HCT116 (cell line): ENCODE data around the gene METTL2B. TPM values are rescaled to one million over a fixed set of nuclear protein-coding genes. Genes with fewer than 3 reads are reported as not detected.
A peak's percentile ranks its signal among the peaks of the same experiment; 100 is the strongest.
"Not testable (repeated sequence)": the region's sequence is repeated elsewhere in the genome, so short reads cannot be mapped to it uniquely, and the experiment has no call there.

Source experiments
- ATAC-seq: fragments of 200-7000 bp; cut with Tn5 transposase; 2 replicates; pipeline ENCODE4 v1.9.1; 2020; ENCODE audit warnings: mild to moderate bottlenecking, moderate library complexity
- BruUV-seq: library from RNA; stranded (reverse); fragments of 400-500 nt; replicated peaks from 2 replicates; lab custom pipeline; 2021; lab: Mats Ljungman, UMichigan
- CTCF ChIA-PET: fragments of 300-600 bp; sonication (Branson Sonifier 250); formaldehyde crosslinking; loops from one replicate; lab custom pipeline; 2021; ENCODE audit warnings: antibody characterized with exemption; lab: Charles Lee
- POLR2A ChIA-PET: fragments of 300-600, 350-600 bp; sonication (Branson Sonifier 250); formaldehyde crosslinking; loops from one replicate; lab custom pipeline; 2021; ENCODE audit warnings: antibody characterized with exemption; lab: Charles Lee
- RAD21 ChIA-PET, 2 experiments: fragments of 300-600 bp; sonication (Branson Sonifier 250); formaldehyde crosslinking; loops; one replicate each; lab custom pipeline; 2023; ENCODE audit warnings: low total read pairs in 2 of 2; ENCODE audit not compliant: uncharacterized antibody in 2 of 2, unreplicated experiment in 2 of 2, low non-redundant PET in 1 of 2; lab: Charles Lee
- DNase-seq: peaks from one replicate; pipeline ENCODE4 v3.0.0-alpha.2; 2010; ENCODE audit warnings: low read depth, low spot score
- H2AFZ ChIP-seq: fragments of 200-600 bp; shearing (Covaris generic), sonication (generic); 2 replicates; pipeline ENCODE4 v1.6.1; 2017; ENCODE audit warnings: low read depth, mixed run types, mixed read lengths, antibody characterized with exemption, low read length; ENCODE audit not compliant: poor library complexity, severe bottlenecking
- H3K27ac ChIP-seq: 2 replicates; pipeline ENCODE4 v1.5.1; 2012; ENCODE audit warnings: low read depth, low read length
- H3K27me3 ChIP-seq: fragments of 200-600 bp; sonication (generic); 2 replicates; pipeline ENCODE4 v1.6.1; 2016; ENCODE audit warnings: mixed run types, low read length, mixed read lengths; ENCODE audit not compliant: insufficient read depth
- H3K36me3 ChIP-seq, 2 experiments: fragments of 200-500 bp in 1 of 2; fragments of 200-600 bp in 1 of 2; sonication (Bioruptor generic) in 1 of 2; sonication (generic) in 1 of 2; 2 replicates each; pipeline versions ENCODE4 v1.5.1 to v1.6.1; 2014 to 2016; ENCODE audit warnings: low read length in 2 of 2, inconsistent platforms in 1 of 2, mixed read lengths in 1 of 2, mixed run types in 1 of 2; ENCODE audit not compliant: insufficient read depth in 2 of 2, control insufficient read depth in 1 of 2
- H3K4me1 ChIP-seq, 2 experiments: fragments of 200-600 bp in 1 of 2; sonication (generic) in 1 of 2; 2 replicates each; pipeline versions ENCODE4 v1.5.1 to v1.6.1; 2012 to 2017; ENCODE audit warnings: low read length in 2 of 2, inconsistent platforms in 1 of 2, mild to moderate bottlenecking in 1 of 2, mixed read lengths in 1 of 2, mixed run types in 1 of 2, moderate library complexity in 1 of 2; ENCODE audit not compliant: insufficient read depth in 2 of 2, control insufficient read depth in 1 of 2
- H3K4me2 ChIP-seq: fragments of 200-600 bp; sonication (generic); 2 replicates; pipeline ENCODE4 v1.6.1; 2017; ENCODE audit warnings: mixed run types, low read length, mixed read lengths
- H3K4me3 ChIP-seq, 2 experiments: fragments of 200-600 bp in 1 of 2; sonication (generic) in 1 of 2; replicated peaks in 1 of 2; 2 replicates each; pipeline ENCODE4 v1.5.1; 2011 to 2016; ENCODE audit warnings: low read length in 2 of 2, control low read depth in 1 of 2, low read depth in 1 of 2, mild to moderate bottlenecking in 1 of 2, mixed read lengths in 1 of 2, mixed run types in 1 of 2
- H3K79me2 ChIP-seq: fragments of 200-600 bp; sonication (generic); 2 replicates; pipeline ENCODE4 v1.6.1; 2017; ENCODE audit warnings: mild to moderate bottlenecking, mixed run types, low read length, moderate library complexity, mixed read lengths; ENCODE audit not compliant: insufficient read depth
- H3K9ac ChIP-seq: fragments of 200-600 bp; sonication (generic); 2 replicates; pipeline ENCODE4 v1.6.1; 2016; ENCODE audit warnings: low read length, mixed read lengths
- H3K9me2 ChIP-seq: fragments of 200-600 bp; sonication (generic), shearing (Covaris generic); 2 replicates; pipeline ENCODE4 v1.6.1; 2017; ENCODE audit warnings: mixed run types, mild to moderate bottlenecking, moderate library complexity; ENCODE audit not compliant: insufficient read depth
- H3K9me3 ChIP-seq, 2 experiments: fragments of 200-500 bp in 1 of 2; fragments of 200-600 bp in 1 of 2; sonication (Bioruptor generic) in 1 of 2; sonication (generic) in 1 of 2; 2 replicates each; pipeline ENCODE4 v1.6.1; 2014 to 2017; ENCODE audit warnings: low read length in 2 of 2, mixed read lengths in 2 of 2, inconsistent platforms in 1 of 2, low read depth in 1 of 2, mild to moderate bottlenecking in 1 of 2, mixed run types in 1 of 2, moderate library complexity in 1 of 2; ENCODE audit not compliant: control insufficient read depth in 1 of 2, insufficient read depth in 1 of 2
- H4K20me1 ChIP-seq: fragments of 200-600 bp; sonication (generic), shearing (Covaris generic); 2 replicates; pipeline ENCODE4 v1.6.1; 2017; ENCODE audit warnings: mixed run types, mild to moderate bottlenecking, moderate library complexity; ENCODE audit not compliant: insufficient read depth
- CBX3 ChIP-seq: IDR thresholded peaks from 2 replicates; pipeline ENCODE4 v1.6.1; 2012; ENCODE audit warnings: low read depth
- CTCF ChIP-seq, 3 experiments: fragments of 200-600 bp in 1 of 3; sonication (generic) in 1 of 3; IDR thresholded peaks in 2 of 3; conservative IDR thresholded peaks in 1 of 3; 2 replicates each; pipeline ENCODE4 v1.5.1; 2012 to 2017; ENCODE audit warnings: low read depth in 2 of 3, low read length in 2 of 3, antibody characterized with exemption in 1 of 3, borderline replicate concordance in 1 of 3, control low read depth in 1 of 3, mild to moderate bottlenecking in 1 of 3, mixed read lengths in 1 of 3, mixed run types in 1 of 3, moderate library complexity in 1 of 3; ENCODE audit not compliant: insufficient read depth in 1 of 3
- EGR1 ChIP-seq: IDR thresholded peaks from 2 replicates; pipeline ENCODE4 v1.6.1; 2012; ENCODE audit warnings: low read depth
- EZH2phosphoT487 ChIP-seq: fragments of 200-600 bp; IDR thresholded peaks from 2 replicates; pipeline ENCODE4 v1.6.1; 2018; ENCODE audit warnings: antibody characterized with exemption, borderline replicate concordance
- RAD21 ChIP-seq: IDR thresholded peaks from 2 replicates; pipeline ENCODE4 v1.6.1; 2012; ENCODE audit warnings: low read depth, mild to moderate bottlenecking
- REST ChIP-seq: IDR thresholded peaks from 2 replicates; pipeline ENCODE4 v1.6.1; 2012; ENCODE audit warnings: low read depth
- SIN3A ChIP-seq: IDR thresholded peaks from 2 replicates; pipeline ENCODE4 v1.6.1; 2012; ENCODE audit warnings: low read depth
- SP1 ChIP-seq: IDR thresholded peaks from 2 replicates; pipeline ENCODE4 v1.6.1; 2012; ENCODE audit warnings: low read depth
- intact Hi-C: fragments of 100-400 bp; cut with micrococcal nuclease; formaldehyde crosslinking; loops from 2 replicates; pipeline ENCODE4 v1.10.0; 2022
- total RNA-seq: library from RNA; stranded (reverse); gene quantifications from one replicate; pipeline ENCODE4 v1.2.1, GENCODE V29; 2021; ENCODE audit not compliant: unreplicated experiment

Gene METTL2B
- total RNA-seq, 1 experiment from 2014 or later, result 45.7 TPM

DNA sequence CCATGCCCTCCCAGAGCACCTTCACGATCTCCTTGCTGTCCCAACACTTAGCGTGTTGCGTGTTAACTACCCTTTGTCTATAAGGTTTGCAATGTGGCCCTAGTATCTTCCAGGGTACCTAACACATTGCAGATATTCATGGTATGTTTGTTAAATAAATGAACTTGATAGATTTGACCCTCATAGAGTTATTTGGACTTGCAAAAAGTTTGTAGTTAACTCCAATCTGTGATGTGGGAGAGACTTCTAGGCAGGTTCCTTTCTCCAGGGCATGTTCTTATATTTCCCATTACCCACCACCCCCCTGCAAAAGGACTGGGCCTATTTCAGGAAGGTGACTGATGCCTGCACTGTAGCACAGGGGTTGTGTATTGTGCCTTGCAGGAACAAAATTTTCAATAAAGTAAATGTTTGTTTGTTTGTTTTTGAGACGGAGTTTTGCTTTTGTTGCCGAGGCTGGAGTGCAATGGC is 20.3 kb upstream of the METTL2B start:
- H3K27me3 ChIP-seq, result 0 out of 2 replicates have a peak, but pooled peaks cover 4% of the 10 kb centered on the region
- H3K36me3 ChIP-seq, result peaks cover 4 to 20% of the 10 kb centered on the region in 2 experiments; a peak in 3 of 4 replicates
- H4K20me1 ChIP-seq, result peaks cover 12% of the 10 kb centered on the region; the same call in 1 of the 2 replicates
- peaks cover 48% of the 10 kb centered on the region for H3K79me2 ChIP-seq
- BruUV-seq, result no TSS peak
- H3K9ac ChIP-seq, result peak overlapping the region; percentile 95
- peak overlapping the region; percentile 83 for H3K4me2 ChIP-seq
- H3K9me2 ChIP-seq, result no peaks in the 10 kb centered on the region
- ChIA-PET POLR2A (interaction anchor here (0.9 kb wide), 1 partner anchor 14 kb away, joined by 4 read pairs; no protein-coding TSS in a partner anchor), CTCF (interaction anchor here (1.5 kb wide), 3 partner anchors 28 to 31 kb away, joined by 3 to 9 read pairs (median 7); no protein-coding TSS in a partner anchor), RAD21 (no interaction called here)
- H3K9me3 ChIP-seq, result no peaks in the 10 kb centered on the region
- H2AFZ ChIP-seq, result no peak overlapping the region
- peak overlapping the region; percentile 83 for H3K27ac ChIP-seq
- peak overlapping the region; percentile 73 to 99 for H3K4me3 ChIP-seq
- ATAC-seq, result peak; percentile 49
- TF ChIP-seq EGR1 (no peak), EZH2phosphoT487 (no peak), REST (no peak), RAD21 (no peak), CTCF (IDR thresholded peaks at IDR 0.05 in 2 of 3, conservative IDR thresholded peaks at IDR 0.05 in 1 of 3; ENCODE audit: borderline replicate concordance in 1 of 3, insufficient read depth in 1 of 3, low read depth in 2 of 3, low read length in 2 of 3) (no peak), SP1 (no peak), CBX3 (no peak), SIN3A (no peak)
- TF ChIP-seq, all 23 proteins: peak for 0
- intact Hi-C loops, result no loop called here
- DNase-seq, result no peak
- peaks cover 11 to 38% of the 10 kb centered on the region in 2 experiments for H3K4me1 ChIP-seq

DNA sequence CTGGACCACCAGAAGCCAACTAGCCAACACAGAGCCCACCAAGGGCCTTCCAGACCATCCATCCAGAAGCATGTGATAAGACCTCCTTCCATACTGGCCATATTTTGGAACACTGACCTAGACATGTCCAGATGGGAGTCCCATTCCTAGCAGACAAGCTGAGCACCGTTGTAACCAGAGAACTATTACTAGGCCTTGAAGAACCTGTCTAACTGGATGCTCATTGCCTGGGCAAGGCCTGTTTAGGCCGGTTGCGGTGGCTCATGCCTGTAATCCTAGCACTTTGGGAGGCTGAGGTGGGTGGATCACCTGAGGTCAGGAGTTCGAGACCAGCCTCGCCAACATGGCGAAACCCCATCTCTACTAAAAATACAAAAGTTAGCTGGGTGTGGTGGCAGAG is 19.2 kb upstream of the METTL2B start:
- peaks cover 4 to 20% of the 10 kb centered on the region in 2 experiments; a peak in 3 of 4 replicates for H3K36me3 ChIP-seq
- H3K27me3 ChIP-seq, H3K9ac ChIP-seq, intact Hi-C loops, H3K9me2 ChIP-seq, BruUV-seq, H3K9me3 ChIP-seq, DNase-seq, H3K27ac ChIP-seq, CTCF ChIA-PET, H2AFZ ChIP-seq, ATAC-seq, RAD21 ChIA-PET, POLR2A ChIA-PET: not testable (repeated sequence)
- peak overlapping the region in 1 of 2 experiments; percentile 99; a peak in 2 of 4 replicates for H3K4me3 ChIP-seq
- peak overlapping the region; percentile 83 for H3K4me2 ChIP-seq
- peaks cover 11 to 38% of the 10 kb centered on the region in 2 experiments for H3K4me1 ChIP-seq
- peaks cover 51% of the 10 kb centered on the region for H3K79me2 ChIP-seq
- H4K20me1 ChIP-seq, result peaks cover 12% of the 10 kb centered on the region; the same call in 1 of the 2 replicates
